Hepatocyte (in vitro differentiated cells): ENCODE data around the gene CTDSP2. TPM values are rescaled to one million over a fixed set of nuclear protein-coding genes. Genes with fewer than 3 reads are reported as not detected.

Experiments
- DNase-seq: peaks from one replicate; pipeline ENCODE4 v3.0.0-alpha.2; 2016; ENCODE audit warnings: low spot score
- H2AFZ ChIP-seq: fragments of 200-600 bp; sonication (generic); 2 replicates; pipeline ENCODE4 v1.6.0; 2016; ENCODE audit warnings: antibody characterized with exemption, mild to moderate bottlenecking
- H3K27ac ChIP-seq: fragments of 200-600 bp; sonication (generic); 2 replicates; pipeline ENCODE4 v1.5.1; 2016; ENCODE audit warnings: mild to moderate bottlenecking
- H3K27me3 ChIP-seq: fragments of 200-600 bp; sonication (generic); 2 replicates; pipeline ENCODE4 v1.6.1; 2016
- H3K36me3 ChIP-seq: fragments of 200-600 bp; sonication (generic); replicated peaks from 2 replicates; pipeline ENCODE4 v1.5.1; 2016; ENCODE audit warnings: low read depth; ENCODE audit not compliant: insufficient read depth
- H3K4me1 ChIP-seq: fragments of 200-600 bp; sonication (generic); 2 replicates; pipeline ENCODE4 v1.5.1; 2016; ENCODE audit warnings: mild to moderate bottlenecking, moderate library complexity; ENCODE audit not compliant: insufficient read depth
- H3K4me2 ChIP-seq: fragments of 200-600 bp; sonication (generic); 2 replicates; pipeline ENCODE4 v1.6.0; 2016
- H3K4me3 ChIP-seq: fragments of 200-600 bp; sonication (generic); 2 replicates; pipeline ENCODE4 v1.5.1; 2016; ENCODE audit warnings: mild to moderate bottlenecking
- H3K79me2 ChIP-seq: fragments of 200-600 bp; sonication (generic); 2 replicates; pipeline ENCODE4 v1.6.0; 2017; ENCODE audit warnings: mild to moderate bottlenecking
- H3K9me2 ChIP-seq: fragments of 200-600 bp; sonication (generic); replicated peaks from 2 replicates; pipeline ENCODE4 v1.6.0; 2017; ENCODE audit warnings: mild to moderate bottlenecking; ENCODE audit not compliant: insufficient read depth
- H3K9me3 ChIP-seq: fragments of 200-600 bp; sonication (generic); 2 replicates; pipeline ENCODE4 v1.5.1; 2016; ENCODE audit warnings: low read depth, mild to moderate bottlenecking
- H4K20me1 ChIP-seq: fragments of 200-600 bp; sonication (generic); 2 replicates; pipeline ENCODE4 v1.6.0; 2016; ENCODE audit warnings: mild to moderate bottlenecking; ENCODE audit not compliant: insufficient read depth, poor library complexity, severe bottlenecking
- EZH2 ChIP-seq: fragments of 200-600 bp; sonication (generic); IDR thresholded peaks from 2 replicates; pipeline ENCODE4 v1.6.1; 2016; ENCODE audit warnings: antibody characterized with exemption, mild to moderate bottlenecking, borderline replicate concordance
- EZH2phosphoT487 ChIP-seq: fragments of 200-600 bp; sonication (generic); IDR thresholded peaks from one replicate; pipeline ENCODE4 v1.6.1; 2018; ENCODE audit warnings: antibody characterized with exemption, mild to moderate bottlenecking, low read depth, moderate library complexity; ENCODE audit not compliant: unreplicated experiment, severe bottlenecking
- WGBS: methylation state at CpG from one replicate; pipeline ENCODE4 v1.1.6; 2016; ENCODE audit warnings: low lambda C conversion rate; ENCODE audit errors: missing lambda C conversion rate; 5-methylcytosine and 5-hydroxymethylcytosine counted together
- polyA plus RNA-seq: library from polyadenylated mRNA; unstranded; fragments of >200 nt; fragmentation: Nextera tagmentation; extraction: Ambion mirVana; gene quantifications from 2 replicates; pipeline ENCODE4 v1.2.1, GENCODE V29; 2016
- total RNA-seq: library from RNA; depleted of rRNA; stranded (reverse); fragments of >200 nt; gene quantifications from 2 replicates; pipeline ENCODE4 v1.2.3, GENCODE V29; 2014
- TF ChIP-seq, protein P1 (sequence below): fragments of 200-600 bp; sonication (generic); IDR thresholded peaks from 2 replicates; pipeline ENCODE4 v1.5.1; 2016; ENCODE audit warnings: antibody characterized with exemption, mild to moderate bottlenecking; ENCODE audit not compliant: poor library complexity

CTDSP2 gene
- total and polyA plus RNA-seq, 2 experiments from 2014 or later: 75.9 to 96.8 TPM

DNA sequence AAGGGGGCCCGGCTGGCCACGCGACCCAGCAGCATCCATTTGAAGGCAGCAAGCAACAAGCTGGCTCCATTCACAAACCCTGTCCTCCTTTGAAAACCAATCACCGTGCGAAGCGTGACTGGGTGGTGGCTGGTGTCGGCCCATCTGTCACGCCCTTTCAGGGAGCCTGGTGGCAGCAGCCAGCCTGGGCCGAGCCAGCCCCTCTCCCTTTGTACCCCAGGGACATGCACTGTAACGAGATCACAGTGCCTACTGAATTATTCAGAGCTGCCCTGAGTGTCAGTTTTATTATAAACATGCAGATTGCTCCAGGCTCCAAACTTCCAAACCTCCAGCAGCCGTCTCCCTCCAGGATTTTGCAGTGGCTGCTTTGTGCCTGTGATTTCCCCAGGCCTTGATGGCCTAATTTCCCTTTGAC is 22.3 kb upstream of the CTDSP2 start:
- Histone ChIP-seq H3K4me1 (peaks cover 36% of the 10 kb centered on the region), H3K9me3 (no peaks in the 10 kb centered on the region), H2AFZ (no peak overlapping the region), H3K9me2 (no peaks in the 10 kb centered on the region), H4K20me1 (no peaks in the 10 kb centered on the region), H3K4me2 (no peak overlapping the region), H3K36me3 (no peaks in the 10 kb centered on the region), H3K27ac (peak overlapping the region; percentile 81), H3K27me3 (no peaks in the 10 kb centered on the region), H3K4me3 (no peak overlapping the region), H3K79me2 (no peaks in the 10 kb centered on the region)
- 54% methylated on average over 11 of the region's 11 CpGs for WGBS
- TF ChIP-seq, protein P1, sequence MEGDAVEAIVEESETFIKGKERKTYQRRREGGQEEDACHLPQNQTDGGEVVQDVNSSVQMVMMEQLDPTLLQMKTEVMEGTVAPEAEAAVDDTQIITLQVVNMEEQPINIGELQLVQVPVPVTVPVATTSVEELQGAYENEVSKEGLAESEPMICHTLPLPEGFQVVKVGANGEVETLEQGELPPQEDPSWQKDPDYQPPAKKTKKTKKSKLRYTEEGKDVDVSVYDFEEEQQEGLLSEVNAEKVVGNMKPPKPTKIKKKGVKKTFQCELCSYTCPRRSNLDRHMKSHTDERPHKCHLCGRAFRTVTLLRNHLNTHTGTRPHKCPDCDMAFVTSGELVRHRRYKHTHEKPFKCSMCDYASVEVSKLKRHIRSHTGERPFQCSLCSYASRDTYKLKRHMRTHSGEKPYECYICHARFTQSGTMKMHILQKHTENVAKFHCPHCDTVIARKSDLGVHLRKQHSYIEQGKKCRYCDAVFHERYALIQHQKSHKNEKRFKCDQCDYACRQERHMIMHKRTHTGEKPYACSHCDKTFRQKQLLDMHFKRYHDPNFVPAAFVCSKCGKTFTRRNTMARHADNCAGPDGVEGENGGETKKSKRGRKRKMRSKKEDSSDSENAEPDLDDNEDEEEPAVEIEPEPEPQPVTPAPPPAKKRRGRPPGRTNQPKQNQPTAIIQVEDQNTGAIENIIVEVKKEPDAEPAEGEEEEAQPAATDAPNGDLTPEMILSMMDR: no peak
- TF ChIP-seq EZH2: no peak
- TF ChIP-seq EZH2phosphoT487: no peak
- no peak for DNase-seq

DNA sequence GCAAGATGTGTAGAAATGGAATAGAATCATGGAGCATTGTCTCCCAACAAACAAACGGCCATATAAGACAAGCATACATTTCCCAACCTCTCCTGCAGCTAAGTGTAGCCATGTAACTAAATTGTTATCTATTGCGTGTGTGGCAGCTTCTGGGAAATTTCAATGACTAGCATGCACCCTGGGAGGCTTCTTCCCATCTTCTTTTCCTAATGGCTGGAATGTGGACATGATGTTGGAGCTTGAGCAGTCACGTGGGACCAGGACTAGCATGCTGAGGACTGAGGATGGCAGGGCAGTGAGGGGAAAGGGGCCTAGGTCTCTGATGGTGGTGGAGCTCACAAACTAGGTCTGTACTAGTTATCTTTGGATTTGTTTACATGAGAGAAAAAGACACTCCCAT is 21.7 kb upstream of the CTDSP2 start:
- WGBS: 69% methylated on average over 3 of the region's 3 CpGs
- Histone ChIP-seq H3K27ac (peak overlapping the region; percentile 81), H3K4me3 (no peak overlapping the region), H3K4me1 (peaks cover 38% of the 10 kb centered on the region), H3K27me3 (no peaks in the 10 kb centered on the region), H3K36me3 (no peaks in the 10 kb centered on the region), H4K20me1 (no peaks in the 10 kb centered on the region), H3K9me2 (no peaks in the 10 kb centered on the region), H3K79me2 (no peaks in the 10 kb centered on the region), H3K4me2 (no peak overlapping the region), H3K9me3 (no peaks in the 10 kb centered on the region), H2AFZ (no peak overlapping the region)
- peak; percentile 36 for DNase-seq
- TF ChIP-seq, protein P1: no peak
- TF ChIP-seq EZH2 (no peak), EZH2phosphoT487 (no peak)

DNA sequence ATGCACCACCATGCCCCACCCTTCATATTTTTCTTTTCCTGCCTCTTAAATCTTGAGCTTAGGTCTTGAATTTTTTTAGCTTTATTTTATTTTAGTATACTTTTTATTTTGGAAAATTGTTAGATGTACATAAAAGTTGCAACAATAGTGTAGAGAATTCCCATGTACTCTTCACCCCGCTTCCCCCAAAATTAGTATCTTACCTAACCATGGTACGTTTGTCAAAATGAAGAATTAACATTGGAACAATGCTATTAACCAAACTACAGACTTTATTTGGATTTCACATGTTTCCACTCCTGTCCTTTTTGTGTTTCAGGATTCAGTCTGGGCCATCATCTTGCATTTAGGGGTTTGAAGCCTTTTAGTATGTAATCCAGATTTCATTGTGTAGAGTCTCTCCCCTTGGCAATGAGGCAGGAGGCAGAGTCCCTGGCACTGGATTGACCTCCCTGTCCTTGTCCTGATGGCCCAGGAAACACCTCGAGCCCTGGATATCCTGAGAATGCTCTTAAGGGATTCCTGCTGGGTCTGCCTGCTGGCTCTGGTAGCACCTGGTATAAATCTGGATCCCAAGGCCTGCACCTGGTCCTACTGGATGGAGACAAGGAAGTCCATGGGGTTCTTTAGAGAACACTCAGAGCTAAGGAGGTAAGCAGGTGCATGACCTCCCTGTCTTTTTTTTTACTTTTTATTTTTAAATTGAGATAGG is 19.9 kb upstream of the CTDSP2 start:
- no peak overlapping the region for H3K27ac ChIP-seq
- no peaks in the 10 kb centered on the region for H3K27me3 ChIP-seq
- no peaks in the 10 kb centered on the region for H3K79me2 ChIP-seq
- H4K20me1 ChIP-seq: no peaks in the 10 kb centered on the region
- H3K4me2 ChIP-seq: no peak overlapping the region
- no peak overlapping the region for H2AFZ ChIP-seq
- H3K4me1 ChIP-seq: peaks cover 38% of the 10 kb centered on the region
- TF ChIP-seq EZH2phosphoT487: no peak
- no peak for TF ChIP-seq EZH2
- TF ChIP-seq, protein P1: no peak
- H3K9me2 ChIP-seq: no peaks in the 10 kb centered on the region
- H3K4me3 ChIP-seq: no peak overlapping the region
- DNase-seq: no peak
- WGBS: 93% methylated on average over 3 of the region's 3 CpGs
- no peaks in the 10 kb centered on the region for H3K36me3 ChIP-seq
- no peaks in the 10 kb centered on the region for H3K9me3 ChIP-seq
